Skeletal muscle cell (primary cell): ENCODE data around the gene SLC1A4.

Experiments used
- DNase-seq: peaks from one replicate; pipeline ENCODE4 v3.0.0-alpha.2; 2010; ENCODE audit warnings: low read depth
- H3K4me3 ChIP-seq: 2 replicates; pipeline ENCODE4 v1.5.1; 2011; ENCODE audit warnings: low read depth, mild to moderate bottlenecking, control low read depth, low read length, moderate library complexity

SLC1A4 gene

GRCh38 chr2:65040400-65041261, 51.4 kb downstream of the SLC1A4 start:
- H3K4me3 ChIP-seq: peak overlapping the region; percentile 3
- peak; percentile 53 for DNase-seq

GRCh38 chr2:65043001-65043400, 53.8 kb downstream of the SLC1A4 start:
- no peak for DNase-seq
- no peak overlapping the region for H3K4me3 ChIP-seq

- DNase-seq: no peak
- H3K4me3 ChIP-seq: no peak overlapping the region
Observed at GRCh38 chr2:65044097-65044735, 55.0 kb downstream of the SLC1A4 start.

GRCh38 chr2:65045651-65046050, 56.5 kb downstream of the SLC1A4 start:
- DNase-seq: no peak
- H3K4me3 ChIP-seq: no peak overlapping the region

GRCh38 chr2:65046633-65047407, 57.6 kb downstream of the SLC1A4 start:
- no peak overlapping the region for H3K4me3 ChIP-seq
- no peak for DNase-seq

- DNase-seq: no peak
- no peak overlapping the region for H3K4me3 ChIP-seq
Observed at GRCh38 chr2:65049010-65049639, 59.9 kb downstream of the SLC1A4 start.

GRCh38 chr2:65050931-65051330, 61.7 kb downstream of the SLC1A4 start:
- no peak overlapping the region for H3K4me3 ChIP-seq
- DNase-seq: no peak

GRCh38 chr2:65053199-65053598, 64.0 kb downstream of the SLC1A4 start:
- DNase-seq: no peak
- no peak overlapping the region for H3K4me3 ChIP-seq

- no peak overlapping the region for H3K4me3 ChIP-seq
- DNase-seq: no peak
Observed at GRCh38 chr2:65054749-65055421, 65.7 kb downstream of the SLC1A4 start.

GRCh38 chr2:65055422-65056214, 66.4 kb downstream of the SLC1A4 start:
- DNase-seq: no peak
- H3K4me3 ChIP-seq: peak overlapping the region; percentile 69

GRCh38 chr2:65056215-65057053, 67.2 kb downstream of the SLC1A4 start, which contains the start of gene CEP68:
Gene CEP68 (plus strand): TSS chr2:65056416. CDS start chr2:65069445, 13,029 bp downstream.
- peak within 1 kb of the TSS; percentile 69 for H3K4me3 ChIP-seq
- peak; percentile 93 for DNase-seq

- no peak for DNase-seq
- H3K4me3 ChIP-seq: peak overlapping the region; percentile 69
Observed at GRCh38 chr2:65057054-65057375, 67.8 kb downstream of the SLC1A4 start.

- no peak for DNase-seq
- H3K4me3 ChIP-seq: peak overlapping the region; percentile 69
Observed at GRCh38 chr2:65057391-65058052, 68.3 kb downstream of the SLC1A4 start.

GRCh38 chr2:65059071-65059470, 69.9 kb downstream of the SLC1A4 start:
- no peak for DNase-seq
- no peak overlapping the region for H3K4me3 ChIP-seq

GRCh38 chr2:65061146-65061909, 72.1 kb downstream of the SLC1A4 start:
- H3K4me3 ChIP-seq: no peak overlapping the region
- DNase-seq: no peak

- no peak for DNase-seq
- H3K4me3 ChIP-seq: no peak overlapping the region
Observed at GRCh38 chr2:65061910-65062339, 72.7 kb downstream of the SLC1A4 start.
